ENCODE data around the gene WDFY4. TPM values are rescaled to one million over a fixed set of nuclear protein-coding genes. Genes with fewer than 3 reads are reported as not detected.

The WDFY4 gene
- total and polyA plus RNA-seq, 2 of the 4 experiments (the other 2 are of a cell fraction) = not detected

DNA sequence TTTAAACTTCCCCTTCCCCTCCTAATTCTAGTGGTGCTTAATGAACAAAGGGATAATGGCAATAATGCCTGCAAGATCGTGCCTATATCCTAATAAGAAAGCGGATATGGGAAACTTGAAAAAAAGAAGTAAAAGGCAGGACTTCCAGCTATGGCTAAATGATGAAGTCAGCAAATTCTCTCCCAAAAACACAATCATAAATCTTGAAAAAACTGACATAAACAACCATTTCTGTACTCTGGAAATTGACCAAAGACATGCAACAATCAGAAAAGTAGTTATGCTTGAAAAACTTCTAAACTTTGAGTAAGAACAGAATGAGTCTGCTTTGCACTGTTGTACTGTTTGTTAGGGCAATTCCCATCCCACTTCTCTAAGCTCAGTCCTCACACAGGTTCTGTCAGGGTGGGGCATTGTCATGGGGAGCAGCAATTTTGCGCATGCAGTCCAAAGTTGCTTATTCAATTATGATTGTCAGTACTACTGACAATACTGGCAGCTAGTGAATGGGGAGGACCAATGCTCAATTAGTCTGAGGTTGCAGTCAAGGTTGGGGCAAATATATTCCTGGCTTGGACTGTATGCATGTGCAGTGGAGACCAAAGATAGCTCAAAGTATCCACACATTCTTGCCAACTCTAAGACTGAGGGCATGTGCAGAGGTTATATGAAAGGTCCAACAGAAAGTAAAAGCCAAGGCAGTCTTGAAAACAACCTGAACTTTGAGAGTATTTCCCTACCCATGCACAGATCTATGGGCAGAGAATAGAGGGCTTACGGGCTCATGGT lies 45.7 kb upstream of the WDFY4 start:
- Histone ChIP-seq H3K36me3 (ENCODE audit: control insufficient read depth, insufficient read depth, low read length) (no peaks in the 10 kb centered on the region), H3K4me3 (ENCODE audit: insufficient read depth, low read depth, low read length) (no peak overlapping the region), H4K20me1 (ENCODE audit: insufficient read depth, low read length) (no peaks in the 10 kb centered on the region), H3K9me1 (ENCODE audit: insufficient read depth, low read length) (no peaks in the 10 kb centered on the region), H3K4ac (ENCODE audit: low read depth, low read length) (no peak overlapping the region), H3K18ac (ENCODE audit: low read depth, low read length) (no peak overlapping the region), H2BK20ac (ENCODE audit: low read depth, low read length) (no peak overlapping the region), H3K27me3 (ENCODE audit: control insufficient read depth, insufficient read depth, low read length) (no peaks in the 10 kb centered on the region), H2AK9ac (replicated peaks; ENCODE audit: low read depth, low read length, poor library complexity) (peak overlapping the region; percentile 44), H2AFZ (replicated peaks; ENCODE audit: low read length, poor library complexity) (no peak overlapping the region), H3K79me1 (ENCODE audit: low read depth in 1 of 2, low read length in 2 of 2) (peaks cover 0 to 8% of the 10 kb centered on the region in 2 experiments; a peak in 1 of 4 replicates), H3K9me3 (ENCODE audit: control insufficient read depth, insufficient read depth, low read length) (no peaks in the 10 kb centered on the region), H4K5ac (ENCODE audit: low read depth, low read length) (no peak overlapping the region), H2BK5ac (ENCODE audit: low read depth, low read length, poor library complexity, severe bottlenecking) (no peak overlapping the region), H2BK120ac (ENCODE audit: low read depth, low read length) (no peak overlapping the region), H3K4me2 (ENCODE audit: low read depth, low read length) (no peak overlapping the region), H3K4me1 (ENCODE audit: control insufficient read depth, insufficient read depth, low read length) (peaks cover 2% of the 10 kb centered on the region; the same call in 1 of the 2 replicates), H3K9ac (ENCODE audit: low read depth, low read length) (no peak overlapping the region), H3K14ac (replicated peaks; ENCODE audit: low read depth, low read length) (0 out of 2 replicates have a peak overlapping the region, but pooled peaks have one; percentile 5), H2AK5ac (ENCODE audit: low read depth, low read length) (no peak overlapping the region), H4K91ac (ENCODE audit: insufficient read depth, low read depth, low read length) (no peak overlapping the region), H2BK15ac (ENCODE audit: low read depth, low read length) (no peak overlapping the region), H3K23ac (ENCODE audit: low read depth, low read length) (no peak overlapping the region), H3K56ac (ENCODE audit: extremely low read depth, insufficient read depth, low read length) (no peak overlapping the region), H4K8ac (ENCODE audit: low read depth in 2 of 2, low read length in 2 of 2) (no peak overlapping the region), H3K27ac (ENCODE audit: insufficient read depth, low read length) (no peak overlapping the region)
- dilution Hi-C loops (cut with HindIII; ENCODE audit: low sequenced_read_pairs, unreplicated experiment) = no loop called here
- TF ChIP-seq FOS (IDR thresholded peaks at IDR 0.05; ENCODE audit: low read depth, low read length) = no peak
- TF ChIP-seq BHLHE40 (IDR thresholded peaks at IDR 0.05; ENCODE audit: low read depth, low read length) = no peak
- TF ChIP-seq ELK1 (IDR thresholded peaks at IDR 0.05; ENCODE audit: borderline replicate concordance, low read depth, low read length) = no peak
- peak; percentile 91 for TF ChIP-seq MAFK (IDR thresholded peaks at IDR 0.05; ENCODE audit: low read depth, low read length)
- intact Hi-C loops (cut with micrococcal nuclease) = no loop called here
- ATAC-seq (ENCODE audit: low read depth) = no peak
- no TSS peak for BruUV-seq (replicated peaks)
- POLR2A ChIA-PET (ENCODE audit: unreplicated experiment) = no interaction called here
- CTCF ChIA-PET = interaction anchor here (0.8 to 1.5 kb wide), 4 partner anchors 17 to 31 kb away, joined by 3 to 5 read pairs (median 4); no protein-coding TSS in a partner anchor
- in situ Hi-C loops (cut with MboI; ENCODE audit: low sequenced_read_pairs) = no loop called here
- WGBS, 2 experiments (ENCODE audit: extremely low coverage in 2 of 2, insufficient read length in 1 of 2) = no CpG with 5 or more reads among the region's 4 CpGs
- no peak for DNase-seq

Data from IMR-90 (cell line).